C4-2B (cell line): ENCODE data around the gene ENPP6.

Experiments
- ZFX ChIP-seq: fragments of 450-650 bp; IDR thresholded peaks from 2 replicates; pipeline ENCODE4 v1.6.1; 2017
- TF ChIP-seq, protein P1 (sequence below): fragments of 450-650 bp; conservative IDR thresholded peaks from 2 replicates; pipeline ENCODE4 v1.5.1; 2017; ENCODE audit warnings: mild to moderate bottlenecking

DNA sequence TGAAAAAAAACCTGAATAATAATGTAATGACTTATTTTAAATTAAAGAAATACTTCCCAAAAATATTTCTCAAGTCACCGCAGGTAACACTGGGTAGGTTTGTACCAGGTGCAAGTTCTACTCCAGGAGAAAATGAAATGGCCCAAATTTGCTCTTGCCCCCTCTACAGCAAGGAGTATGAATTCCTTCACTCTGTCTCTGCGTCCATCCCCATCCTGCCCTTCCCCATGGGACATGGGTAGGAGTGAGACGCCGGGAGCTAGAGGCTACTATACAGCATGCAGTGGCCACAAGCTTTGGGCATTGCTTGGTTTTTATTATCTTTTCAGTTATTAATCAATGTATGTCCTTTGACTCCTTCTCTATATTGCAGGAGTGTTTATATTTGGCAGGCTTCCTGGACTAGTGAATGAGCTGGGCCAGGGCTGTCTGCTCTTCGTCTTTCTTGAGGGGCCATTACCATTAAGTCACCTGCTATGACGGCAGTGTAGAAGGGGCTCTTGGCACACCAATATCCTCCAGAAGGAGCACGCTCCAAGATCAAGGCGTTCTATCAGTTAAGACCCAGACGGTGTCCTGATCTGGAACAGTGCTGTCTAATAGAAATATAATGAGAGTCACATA is 149.6 kb downstream of the ENPP6 start:
- TF ChIP-seq, protein P1, sequence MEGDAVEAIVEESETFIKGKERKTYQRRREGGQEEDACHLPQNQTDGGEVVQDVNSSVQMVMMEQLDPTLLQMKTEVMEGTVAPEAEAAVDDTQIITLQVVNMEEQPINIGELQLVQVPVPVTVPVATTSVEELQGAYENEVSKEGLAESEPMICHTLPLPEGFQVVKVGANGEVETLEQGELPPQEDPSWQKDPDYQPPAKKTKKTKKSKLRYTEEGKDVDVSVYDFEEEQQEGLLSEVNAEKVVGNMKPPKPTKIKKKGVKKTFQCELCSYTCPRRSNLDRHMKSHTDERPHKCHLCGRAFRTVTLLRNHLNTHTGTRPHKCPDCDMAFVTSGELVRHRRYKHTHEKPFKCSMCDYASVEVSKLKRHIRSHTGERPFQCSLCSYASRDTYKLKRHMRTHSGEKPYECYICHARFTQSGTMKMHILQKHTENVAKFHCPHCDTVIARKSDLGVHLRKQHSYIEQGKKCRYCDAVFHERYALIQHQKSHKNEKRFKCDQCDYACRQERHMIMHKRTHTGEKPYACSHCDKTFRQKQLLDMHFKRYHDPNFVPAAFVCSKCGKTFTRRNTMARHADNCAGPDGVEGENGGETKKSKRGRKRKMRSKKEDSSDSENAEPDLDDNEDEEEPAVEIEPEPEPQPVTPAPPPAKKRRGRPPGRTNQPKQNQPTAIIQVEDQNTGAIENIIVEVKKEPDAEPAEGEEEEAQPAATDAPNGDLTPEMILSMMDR = no peak
- no peak for TF ChIP-seq ZFX
